ENCODE measurements around the gene RGS1. TPM values are rescaled to one million over a fixed set of nuclear protein-coding genes. Genes with fewer than 3 reads are reported as not detected.

Gene RGS1
- total RNA-seq, 2 experiments from 2014 or later = 0.79 TPM; not detected in 1

GRCh38 chr1:192566657-192567056 lies 8.9 kb upstream of the RGS1 start:
- POLR2A ChIA-PET = interaction anchor here (1.0 kb wide), 1 partner anchor 56 kb away, joined by 3 read pairs; no protein-coding TSS in a partner anchor
- Histone ChIP-seq H3K9me2 (ENCODE audit: insufficient read depth, low read length) (no peaks in the 10 kb centered on the region), H3K36me3 (ENCODE audit: insufficient read depth, low read length) (no peaks in the 10 kb centered on the region), H3K27ac (ENCODE audit: low read depth, low read length, poor library complexity, severe bottlenecking) (no peak overlapping the region), H2AFZ (ENCODE audit: low read length) (no peak overlapping the region), H3K9me3 (ENCODE audit: low read length) (no peaks in the 10 kb centered on the region), H3K4me3 (ENCODE audit: low read depth, low read length, poor library complexity, severe bottlenecking) (no peak overlapping the region), H3K4me1 (ENCODE audit: insufficient read depth, low read length, poor library complexity, severe bottlenecking) (no peaks in the 10 kb centered on the region), H3K4me2 (ENCODE audit: low read length) (no peak overlapping the region), H4K20me1 (ENCODE audit: insufficient read depth, low read length) (no peaks in the 10 kb centered on the region), H3K79me2 (ENCODE audit: insufficient read depth, low read depth, low read length) (no peaks in the 10 kb centered on the region)
- intact Hi-C loops (cut with micrococcal nuclease; ENCODE audit: unreplicated experiment) = no loop called here
- no TSS peak for BruUV-seq (replicated peaks)
- TF ChIP-seq EZH2phosphoT487 (IDR thresholded peaks at IDR 0.05; ENCODE audit: borderline replicate concordance, low read depth, low read length) (no peak), CTCF (conservative IDR thresholded peaks at IDR 0.05; ENCODE audit: low read length) (no peak)
- CTCF ChIA-PET (ENCODE audit: unreplicated experiment) = no interaction called here
- DNase-seq (ENCODE audit: low spot score) = no peak

- no peaks in the 10 kb centered on the region for H3K9me2 ChIP-seq (ENCODE audit: insufficient read depth, low read length)
- no peaks in the 10 kb centered on the region for H4K20me1 ChIP-seq (ENCODE audit: insufficient read depth, low read length)
- TF ChIP-seq CTCF (conservative IDR thresholded peaks at IDR 0.05; ENCODE audit: low read length) (no peak), EZH2phosphoT487 (IDR thresholded peaks at IDR 0.05; ENCODE audit: borderline replicate concordance, low read depth, low read length) (no peak)
- no peak overlapping the region for H3K27ac ChIP-seq (ENCODE audit: low read depth, low read length, poor library complexity, severe bottlenecking)
- POLR2A ChIA-PET = interaction anchor here (1.0 kb wide), 2 partner anchors 52 to 81 kb away, joined by 4 to 5 read pairs; no protein-coding TSS in a partner anchor
- no peaks in the 10 kb centered on the region for H3K36me3 ChIP-seq (ENCODE audit: insufficient read depth, low read length)
- no TSS peak for BruUV-seq (replicated peaks)
- intact Hi-C loops (cut with micrococcal nuclease; ENCODE audit: unreplicated experiment) = no loop called here
- H3K79me2 ChIP-seq (ENCODE audit: insufficient read depth, low read depth, low read length) = no peaks in the 10 kb centered on the region
- no peak overlapping the region for H2AFZ ChIP-seq (ENCODE audit: low read length)
- CTCF ChIA-PET (ENCODE audit: unreplicated experiment) = no interaction called here
- H3K4me1 ChIP-seq (ENCODE audit: insufficient read depth, low read length, poor library complexity, severe bottlenecking) = no peaks in the 10 kb centered on the region
- no peak for DNase-seq (ENCODE audit: low spot score)
- no peak overlapping the region for H3K4me2 ChIP-seq (ENCODE audit: low read length)
- H3K9me3 ChIP-seq (ENCODE audit: low read length) = no peaks in the 10 kb centered on the region
- no peak overlapping the region for H3K4me3 ChIP-seq (ENCODE audit: low read depth, low read length, poor library complexity, severe bottlenecking)
These were observed 7.5 kb upstream of the RGS1 start for GRCh38 chr1:192568063-192568462.

- Histone ChIP-seq H3K4me3 (ENCODE audit: low read depth, low read length, poor library complexity, severe bottlenecking) (no peak overlapping the region), H3K9me3 (ENCODE audit: low read length) (no peaks in the 10 kb centered on the region), H4K20me1 (ENCODE audit: insufficient read depth, low read length) (no peaks in the 10 kb centered on the region), H3K4me2 (ENCODE audit: low read length) (no peak overlapping the region), H3K79me2 (ENCODE audit: insufficient read depth, low read depth, low read length) (no peaks in the 10 kb centered on the region), H2AFZ (ENCODE audit: low read length) (no peak overlapping the region), H3K27ac (ENCODE audit: low read depth, low read length, poor library complexity, severe bottlenecking) (no peak overlapping the region), H3K9me2 (ENCODE audit: insufficient read depth, low read length) (no peaks in the 10 kb centered on the region), H3K36me3 (ENCODE audit: insufficient read depth, low read length) (no peaks in the 10 kb centered on the region), H3K4me1 (ENCODE audit: insufficient read depth, low read length, poor library complexity, severe bottlenecking) (peaks cover 4% of the 10 kb centered on the region)
- no TSS peak for BruUV-seq (replicated peaks)
- CTCF ChIA-PET (ENCODE audit: unreplicated experiment) = interaction anchor here (0.5 kb wide), 1 partner anchor 8 kb away, joined by 3 read pairs; no protein-coding TSS in a partner anchor
- POLR2A ChIA-PET = interaction anchor here (0.7 to 2.2 kb wide), 5 partner anchors 9 to 241 kb away, joined by 3 to 6 read pairs (median 3); no protein-coding TSS in a partner anchor
- intact Hi-C loops (cut with micrococcal nuclease; ENCODE audit: unreplicated experiment) = loop anchor here (5.0 kb wide), 1 partner anchor 79 kb away; no protein-coding TSS in a partner anchor
- no peak for TF ChIP-seq CTCF (conservative IDR thresholded peaks at IDR 0.05; ENCODE audit: low read length)
- TF ChIP-seq EZH2phosphoT487 (IDR thresholded peaks at IDR 0.05; ENCODE audit: borderline replicate concordance, low read depth, low read length) = no peak
- no peak for DNase-seq (ENCODE audit: low spot score)
These were observed 3.9 kb upstream of the RGS1 start for GRCh38 chr1:192571668-192572067.

All from OCI-LY7 (cell line).